H1 (cell line): ENCODE results near the gene SH3BGRL3. TPM values are rescaled to one million over a fixed set of nuclear protein-coding genes. Genes with fewer than 3 reads are reported as not detected.

Source experiments
- CBX8 ChIP-seq: fragments of 300-800, 300-1000 bp; sonication (generic); IDR thresholded peaks from 2 replicates; pipeline ENCODE4 v1.7.1; 2016; ENCODE audit warnings: low read depth, low read length, borderline replicate concordance
- CHD7 ChIP-seq: fragments of 300-600 bp; sonication (generic); IDR thresholded peaks from 2 replicates; pipeline ENCODE4 v1.7.1; 2012; ENCODE audit warnings: low read length, moderate library complexity, mild to moderate bottlenecking, inconsistent platforms; ENCODE audit not compliant: insufficient replicate concordance
- E2F6 ChIP-seq: IDR thresholded peaks from 2 replicates; pipeline ENCODE4 v1.6.1; 2012; ENCODE audit warnings: inconsistent platforms
- POU5F1 ChIP-seq: IDR thresholded peaks from 2 replicates; pipeline ENCODE4 v1.6.1; 2011; ENCODE audit warnings: low read depth, mild to moderate bottlenecking, low read length, moderate library complexity
- USF2 ChIP-seq: IDR thresholded peaks from 2 replicates; pipeline ENCODE4 v1.6.1; 2011; ENCODE audit warnings: low read length, improper control_type of control experiment
- polyA plus RNA-seq, 7 experiments: library from polyadenylated mRNA; depleted of rRNA in 3 of 7; stranded (reverse) in 5 of 7; unstranded in 2 of 7; fragments of >200 nt in 5 of 7; fragments of 200-250 nt in 2 of 7; gene quantifications; 1 replicate in 5 of 7; 2 replicates in 1 of 7; 4 replicates in 1 of 7; pipeline versions ENCODE4 v1.2.1 to v1.2.3, GENCODE V29; 2011 to 2013; ENCODE audit warnings: missing spikeins in 2 of 7, mixed read lengths in 2 of 7
- total RNA-seq: library from RNA; stranded (reverse); fragmentation: NEBNext Ultra II Directional; extraction: Animal tissue kit (Norgen Biotek cat#: 25700); gene quantifications from 2 replicates; pipeline ENCODE4 v1.2.1, GENCODE V29; 2021

SH3BGRL3 gene
- total and polyA plus RNA-seq, 2 of the 8 experiments (the other 6 are each of a cell fraction or from before 2014, with no cell fraction given), result 77.8 to 107 TPM

- TF ChIP-seq USF2 (no peak), CHD7 (no peak), POU5F1 (no peak), E2F6 (no peak), CBX8 (no peak)
Measured at GRCh38 chr1:26268290-26269197, 11.3 kb upstream of the SH3BGRL3 start (continued).
